K562 treated with DMSO at 1 percent for 4 hours (cell line): Measurements from ENCODE around the gene RNASEH1. TPM values are rescaled to one million over a fixed set of nuclear protein-coding genes. Genes with fewer than 3 reads are reported as not detected.

Experiments
- total RNA-seq: library from RNA; unstranded; fragments of 300-600 nt; gene quantifications from 2 replicates; pipeline ENCODE4 v1.2.3, GENCODE V29; 2022; ENCODE audit not compliant: insufficient read depth

RNASEH1 gene
- total RNA-seq: 15.0 and 16.2 TPM in 2 replicates

GRCh38 chr2:3558205-3559014 is at the start of gene RNASEH1:
RNASEH1 (minus strand) TSS chr2:3558333; CDS start chr2:3558260, 73 bp downstream.

GRCh38 chr2:3594493-3595281 is 36.6 kb upstream of the RNASEH1 start, which contains the start of gene COLEC11:
COLEC11 (plus strand) TSS chr2:3595112; CDS start chr2:3604341, 9,229 bp downstream.

GRCh38 chr2:3519255-3520205 is 38.6 kb downstream of the RNASEH1 start, which contains the start of gene ADI1:
ADI1 (minus strand) TSS chr2:3519531; CDS start chr2:3519487, 44 bp downstream.

Other genes starting within 250 kb of the RNASEH1 start
- 22.5 and 31.1 TPM in 2 replicates for gene EIPR1, start 180.5 kb downstream of the RNASEH1 start, total RNA-seq
- gene TRAPPC12, start 178.6 kb downstream of the RNASEH1 start, total RNA-seq: 57.5 and 61.2 TPM in 2 replicates
- 38.8 and 42.5 TPM in 2 replicates for gene ADI1, start 38.8 kb downstream of the RNASEH1 start, total RNA-seq
- 3,155 and 3,182 TPM in 2 replicates for gene RPS7, start 16.9 kb upstream of the RNASEH1 start, total RNA-seq
- 4.2 and 8.3 TPM in 2 replicates for gene COLEC11, start 36.8 kb upstream of the RNASEH1 start, total RNA-seq
- not detected in 2 replicates for gene ALLC, start 99.9 kb upstream of the RNASEH1 start, total RNA-seq
- gene DCDC2C, start 145.2 kb upstream of the RNASEH1 start, total RNA-seq: not detected in 2 replicates